ENCODE results near the gene RPL18.
"Not testable (repeated sequence)": the region's sequence is repeated elsewhere in the genome, so short reads cannot be mapped to it uniquely, and the experiment has no call there.

The RPL18 gene

DNA sequence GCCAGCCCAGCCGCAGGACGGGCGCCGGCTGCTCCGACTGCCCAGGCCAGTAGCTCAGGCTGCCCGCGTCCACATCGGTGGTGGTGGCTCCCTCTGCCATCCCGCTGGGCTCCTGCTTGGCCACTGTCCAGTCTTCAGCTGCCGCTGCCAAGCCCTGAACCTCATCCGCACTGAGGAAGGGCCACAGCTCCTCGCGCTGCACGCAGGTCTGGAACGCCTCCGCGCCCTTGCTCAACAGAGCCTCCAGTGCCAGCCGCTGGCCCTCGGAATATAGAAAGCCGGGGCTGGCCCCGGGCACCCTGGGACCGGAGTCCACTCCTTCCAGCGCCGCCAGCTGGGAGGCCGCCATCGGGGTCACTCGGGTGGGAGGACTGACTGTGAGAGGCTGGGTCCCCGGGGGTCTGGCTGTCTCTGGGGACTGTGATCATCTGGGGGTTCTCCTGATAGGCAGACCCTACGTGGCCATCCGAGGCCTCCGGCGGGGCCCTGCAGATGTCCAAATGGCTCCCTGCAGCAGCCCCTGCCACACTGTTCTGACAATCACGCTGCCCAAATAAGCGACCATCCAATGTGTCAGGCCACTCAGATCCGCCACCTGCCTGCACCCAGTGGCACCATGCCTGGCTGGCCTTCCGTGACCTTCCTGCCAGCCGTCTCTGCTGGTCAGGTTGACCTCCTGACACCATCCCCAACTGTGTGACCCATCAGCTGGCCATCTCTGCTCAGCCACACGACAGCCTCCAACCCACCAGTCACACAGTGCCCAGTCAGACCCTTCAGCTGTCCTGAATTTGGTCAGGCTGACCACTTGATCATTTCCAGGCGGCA is 5.7 kb downstream of the RPL18 start:
- DNase-seq = no peak

DNA sequence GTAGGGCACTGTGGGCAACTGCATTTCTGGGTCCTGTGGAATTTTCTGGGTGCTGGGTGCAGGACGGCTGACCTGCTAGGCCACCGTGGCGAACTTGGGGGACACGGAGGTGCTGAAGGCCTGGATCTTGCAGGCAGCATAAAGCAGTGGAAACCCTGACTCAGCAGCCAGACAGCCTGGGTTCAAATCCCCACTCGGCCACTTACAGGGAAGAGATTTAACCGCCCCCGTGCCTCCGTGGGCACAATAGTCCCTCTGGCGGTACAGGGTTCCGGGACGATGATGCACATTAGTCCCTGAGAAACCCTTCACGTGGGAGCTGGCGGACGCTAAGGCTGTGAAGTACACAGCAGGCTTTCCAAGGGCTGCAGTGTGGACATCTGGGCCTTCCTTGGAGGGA is 7.1 kb downstream of the RPL18 start:
- no peak for DNase-seq

DNA sequence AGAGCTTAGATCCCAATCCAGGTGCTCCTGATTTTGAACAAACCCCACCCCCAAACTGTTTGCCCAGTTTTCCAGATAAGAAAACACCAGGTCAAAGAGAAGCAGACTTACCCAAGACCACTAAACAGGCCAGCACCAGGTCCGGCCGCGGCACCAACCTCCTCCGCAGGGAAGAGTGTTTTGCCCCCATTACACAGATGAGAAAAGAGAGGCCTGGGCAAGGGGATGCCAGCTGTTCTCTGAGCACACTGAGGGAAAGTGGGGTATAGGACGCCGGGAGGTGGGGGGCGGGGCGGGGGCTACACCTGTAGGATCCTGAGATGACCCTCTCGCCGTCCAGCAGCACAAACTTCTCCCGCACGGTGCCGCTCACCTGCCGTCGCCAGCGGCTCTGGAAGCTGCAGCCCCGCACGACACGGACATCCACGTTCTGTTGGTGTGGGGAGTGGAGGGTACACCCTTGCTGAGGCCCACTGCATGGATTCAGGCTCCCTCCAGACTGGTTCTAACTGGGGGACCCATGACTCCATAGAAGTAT is 9.3 kb downstream of the RPL18 start:
- DNase-seq = no peak

DNA sequence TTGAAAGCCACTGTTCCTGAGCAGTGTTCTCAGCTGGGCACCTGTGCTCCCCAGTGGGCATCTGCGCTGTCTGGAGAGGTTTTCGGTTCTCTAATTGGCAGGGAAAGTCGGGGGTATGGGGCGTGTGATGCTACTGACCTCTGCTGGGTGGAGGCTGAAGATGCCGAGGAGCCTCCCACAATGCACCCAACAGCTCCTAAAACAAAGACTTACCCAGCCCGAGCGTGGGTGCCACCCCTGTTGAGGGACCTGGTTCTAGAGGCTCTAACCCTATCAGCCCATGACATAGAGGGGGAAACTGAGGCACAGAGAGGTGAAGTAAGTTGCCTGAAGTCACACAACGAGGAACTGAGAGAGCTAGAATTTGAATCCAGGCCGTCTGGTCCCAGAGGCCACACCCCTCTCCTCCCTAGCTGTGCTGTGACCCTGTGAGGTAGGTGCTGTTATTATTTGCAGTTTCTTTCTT is 10.1 kb downstream of the RPL18 start:
- no peak for DNase-seq

DNA sequence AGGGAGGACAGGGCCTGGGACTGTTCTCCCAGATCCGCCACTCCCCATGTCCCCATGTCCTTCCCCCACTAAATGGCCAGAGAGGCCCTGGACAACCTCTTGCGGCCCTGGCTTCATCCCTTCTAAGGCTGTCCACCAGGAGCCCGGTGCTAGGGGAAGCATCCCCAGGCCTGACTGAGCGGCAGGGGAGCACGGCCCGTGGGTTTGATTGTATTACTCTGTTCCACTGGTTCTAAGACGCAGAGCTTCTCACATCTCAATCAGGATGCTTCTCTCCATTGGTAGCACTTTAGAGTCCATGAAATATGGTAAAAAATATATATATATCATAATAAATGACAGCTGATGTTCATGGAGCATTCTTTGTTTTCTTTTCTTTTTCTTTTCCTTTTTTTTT is 11.6 kb downstream of the RPL18 start:
- no peak for DNase-seq

DNA sequence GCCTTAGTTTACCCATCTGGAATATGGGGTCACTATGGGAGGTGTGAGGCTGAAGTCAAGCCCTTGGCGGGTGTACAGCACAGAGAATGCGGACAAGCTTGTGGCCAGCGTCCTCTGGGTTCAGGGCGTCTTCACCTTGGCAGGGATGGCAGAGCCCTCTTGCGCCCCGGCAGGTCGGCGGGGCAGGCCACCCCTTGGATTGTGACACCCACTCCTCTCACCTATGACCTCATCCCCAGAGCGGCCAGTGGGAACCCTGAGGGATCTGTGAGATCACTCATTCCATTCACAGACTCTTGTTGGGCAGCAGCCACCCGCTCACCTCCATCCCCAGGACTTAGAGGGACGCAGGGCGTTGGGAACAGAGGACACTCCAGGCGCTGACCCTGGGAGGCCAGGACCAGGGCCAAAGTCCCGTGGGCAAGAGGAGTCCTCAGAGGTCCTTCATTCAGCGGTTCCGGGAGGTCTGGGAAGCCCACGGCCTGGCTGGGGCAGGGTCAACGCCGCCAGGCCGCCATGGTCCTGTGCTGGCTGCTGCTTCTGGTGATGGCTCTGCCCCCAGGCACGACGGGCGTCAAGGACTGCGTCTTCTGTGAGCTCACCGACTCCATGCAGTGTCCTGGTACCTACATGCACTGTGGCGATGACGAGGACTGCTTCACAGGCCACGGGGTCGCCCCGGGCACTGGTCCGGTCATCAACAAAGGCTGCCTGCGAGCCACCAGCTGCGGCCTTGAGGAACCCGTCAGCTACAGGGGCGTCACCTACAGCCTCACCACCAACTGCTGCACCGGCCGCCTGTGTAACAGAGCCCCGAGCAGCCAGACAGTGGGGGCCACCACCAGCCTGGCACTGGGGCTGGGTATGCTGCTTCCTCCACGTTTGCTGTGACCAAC is 12.3 kb downstream of the RPL18 start, which contains the start of gene SPACA4:
Gene SPACA4 (plus strand): TSS at position 280 of the 896 bp plus-strand sequence. CDS start 237 bp downstream, at position 517.
- DNase-seq = no peak

DNA sequence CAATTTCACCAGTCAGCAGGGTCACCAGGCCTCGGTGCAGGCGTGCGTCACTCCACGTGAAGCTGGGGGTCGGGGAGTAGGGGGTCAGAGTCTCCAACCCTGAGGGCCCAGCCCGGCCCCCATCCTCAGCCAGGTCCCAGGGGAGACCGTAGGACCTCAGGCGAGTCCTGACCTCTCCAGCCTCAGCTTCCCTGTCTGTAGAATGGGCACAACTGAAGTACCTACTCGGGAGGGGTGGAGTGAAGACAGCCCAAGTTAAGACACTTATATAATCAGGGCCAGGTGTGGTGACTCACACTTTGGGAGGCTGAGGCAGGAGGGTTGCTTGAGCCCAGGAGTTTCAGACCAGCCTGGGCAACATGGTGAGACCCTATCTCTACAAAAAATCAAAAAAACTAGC is 15.1 kb downstream of the RPL18 start:
- no peak for DNase-seq

DNA sequence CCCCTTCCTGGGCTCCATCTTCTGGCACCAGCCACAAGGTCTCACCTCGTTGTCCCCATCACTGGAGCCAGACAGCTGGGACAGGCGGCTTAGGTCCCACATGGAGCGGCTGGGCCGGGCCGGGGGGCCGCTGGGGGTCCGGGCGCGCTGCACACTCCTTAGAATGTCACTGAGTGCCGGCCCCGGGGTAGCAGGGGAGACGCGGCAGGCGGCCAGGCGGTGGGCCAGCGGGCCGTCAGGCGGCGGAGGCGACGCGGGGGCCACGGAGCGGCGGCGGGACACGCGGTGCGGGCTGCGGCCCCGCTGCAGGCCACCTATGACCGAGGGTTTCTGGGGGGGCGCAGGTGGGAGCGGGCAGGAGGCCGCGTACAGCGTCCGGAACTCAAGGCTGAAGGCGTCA is 15.5 kb downstream of the RPL18 start:
- no peak for DNase-seq

DNA sequence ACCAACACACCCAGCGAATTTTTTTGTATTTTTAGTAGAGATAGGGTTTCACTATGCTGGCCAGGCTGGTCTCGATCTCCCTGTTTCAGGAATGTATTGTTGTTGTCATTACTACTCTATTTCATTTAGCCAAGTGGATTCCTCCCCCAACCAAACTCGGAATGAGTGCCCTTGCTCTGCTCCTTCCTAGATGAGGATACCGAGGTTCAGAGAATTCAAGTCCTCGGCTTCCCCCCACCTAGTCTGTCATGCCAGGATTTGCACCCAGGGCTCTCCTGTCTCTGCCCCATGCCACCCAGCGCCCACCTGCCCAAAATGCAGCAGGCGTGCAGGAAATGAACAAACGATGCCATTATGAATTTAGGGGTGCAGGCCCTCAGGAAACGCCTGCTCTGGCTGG is 16.0 kb downstream of the RPL18 start:
- no peak for DNase-seq

DNA sequence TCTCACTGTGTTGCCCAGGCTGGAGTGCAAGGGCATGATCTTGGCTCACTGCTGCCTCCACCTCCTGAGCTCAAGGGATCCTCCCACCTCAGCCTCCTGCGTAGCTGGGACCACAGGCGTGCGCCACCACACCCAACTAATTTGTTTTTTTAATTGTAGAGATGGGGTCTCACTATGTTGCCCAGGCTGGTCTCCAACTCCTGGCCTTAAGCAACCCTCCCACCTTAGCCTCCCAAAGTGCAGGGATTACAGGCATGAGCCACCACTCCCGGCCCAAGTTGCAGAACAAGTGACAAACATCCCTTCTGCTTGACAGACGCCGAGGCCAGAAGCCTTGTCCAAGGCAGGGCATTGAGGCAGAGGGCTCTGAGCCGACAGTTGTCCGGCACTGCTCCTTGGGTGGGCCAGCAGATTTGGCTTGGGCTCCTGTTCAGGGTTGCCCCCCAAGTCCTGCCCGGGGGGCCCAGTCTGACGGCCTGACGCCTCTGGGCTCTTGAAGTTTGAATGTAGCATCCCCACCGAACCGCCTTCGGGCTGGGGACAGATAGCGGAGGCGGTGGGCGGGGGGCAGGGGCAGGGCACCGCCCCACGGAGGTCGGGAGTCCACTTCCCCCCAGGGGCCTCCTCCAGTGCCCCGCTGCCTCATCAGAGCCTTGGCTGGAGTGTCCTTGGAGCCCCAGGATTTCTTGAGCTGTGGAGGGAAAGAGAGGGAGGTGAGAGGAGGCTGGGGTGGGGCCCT is 18.1 kb downstream of the RPL18 start:
- DNase-seq = no peak

DNA sequence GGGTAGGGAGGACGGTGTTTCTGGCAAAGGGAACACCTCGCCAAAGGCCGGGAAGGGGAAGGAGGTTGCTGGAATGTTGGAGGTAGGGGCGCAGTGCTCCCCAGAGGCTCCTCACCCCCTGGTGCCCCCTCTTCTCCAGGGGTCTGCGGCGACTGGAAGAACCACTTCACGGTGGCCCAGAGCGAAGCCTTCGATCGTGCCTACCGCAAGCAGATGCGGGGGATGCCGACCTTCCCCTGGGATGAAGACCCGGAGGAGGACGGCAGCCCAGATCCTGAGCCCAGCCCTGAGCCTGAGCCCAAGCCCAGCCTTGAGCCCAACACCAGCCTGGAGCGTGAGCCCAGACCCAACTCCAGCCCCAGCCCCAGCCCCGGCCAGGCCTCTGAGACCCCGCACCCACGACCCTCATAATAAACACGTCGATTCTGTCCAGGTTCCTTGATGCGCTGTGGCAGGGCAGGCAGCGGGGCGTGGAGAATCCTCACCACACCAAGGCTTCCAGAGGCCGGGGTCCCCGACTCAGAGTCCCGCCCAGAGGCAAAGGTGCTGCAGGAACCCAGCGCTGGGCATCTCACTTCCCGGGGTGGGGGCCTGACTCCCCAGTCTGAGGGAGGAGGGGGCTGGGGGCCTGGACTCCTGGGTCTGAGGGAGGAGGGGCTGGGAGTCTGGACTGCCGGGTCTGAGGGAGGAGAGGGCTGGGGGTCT is 19.8 kb downstream of the RPL18 start:
- no peak for DNase-seq

DNA sequence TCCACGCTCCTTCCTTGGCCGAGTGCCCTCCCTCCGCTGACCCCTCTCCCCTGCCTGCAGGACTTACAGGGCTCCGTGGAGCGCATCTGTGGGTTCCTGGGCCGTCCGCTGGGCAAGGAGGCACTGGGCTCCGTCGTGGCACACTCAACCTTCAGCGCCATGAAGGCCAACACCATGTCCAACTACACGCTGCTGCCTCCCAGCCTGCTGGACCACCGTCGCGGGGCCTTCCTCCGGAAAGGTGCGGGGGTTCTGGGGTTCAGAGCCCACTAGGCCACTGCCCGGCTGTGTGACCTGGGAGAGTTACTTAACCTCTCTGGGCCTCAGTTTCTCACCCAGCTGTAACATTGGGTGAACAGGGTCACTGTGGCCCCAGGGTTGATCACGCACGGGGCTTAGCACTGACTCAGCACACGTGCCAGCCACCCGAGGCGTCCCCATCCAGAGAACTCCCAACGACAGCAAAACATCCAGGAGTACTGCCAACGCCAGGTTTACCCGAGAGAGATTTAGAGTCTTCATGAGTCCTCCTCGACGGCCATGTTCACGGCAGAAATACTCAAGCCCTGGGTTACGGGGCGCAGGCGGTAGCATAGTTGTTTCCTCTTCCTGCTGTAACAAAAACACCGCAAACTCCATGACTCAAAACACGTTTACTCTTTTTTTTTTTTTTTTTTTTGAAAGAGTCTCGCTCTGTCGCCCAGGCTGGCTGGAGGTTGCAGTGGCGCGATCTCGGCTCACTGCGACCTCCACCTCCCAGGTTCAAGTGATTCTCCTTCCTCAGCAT is 22.1 kb downstream of the RPL18 start:
- no peak for DNase-seq

DNA sequence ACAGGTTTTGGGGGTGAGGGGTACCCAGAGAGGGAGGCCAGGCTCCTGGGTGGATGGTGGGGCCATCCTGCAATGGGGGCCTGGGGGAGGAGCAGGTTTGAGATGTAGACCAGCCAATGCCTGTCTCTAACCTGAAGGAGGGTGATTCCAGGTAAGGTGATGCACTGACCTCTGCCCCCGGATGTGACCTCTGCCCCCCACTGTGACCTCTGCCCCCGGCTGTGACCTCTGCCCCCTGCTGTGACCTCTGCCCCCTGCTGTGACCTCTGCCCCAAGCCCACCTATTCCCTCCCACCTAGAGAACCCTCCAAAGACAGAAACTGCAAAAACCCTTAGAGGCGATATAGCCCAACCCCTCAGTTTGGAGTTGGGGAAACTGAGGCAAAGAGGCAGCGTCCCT is 22.7 kb downstream of the RPL18 start:
- no peak for DNase-seq

DNA sequence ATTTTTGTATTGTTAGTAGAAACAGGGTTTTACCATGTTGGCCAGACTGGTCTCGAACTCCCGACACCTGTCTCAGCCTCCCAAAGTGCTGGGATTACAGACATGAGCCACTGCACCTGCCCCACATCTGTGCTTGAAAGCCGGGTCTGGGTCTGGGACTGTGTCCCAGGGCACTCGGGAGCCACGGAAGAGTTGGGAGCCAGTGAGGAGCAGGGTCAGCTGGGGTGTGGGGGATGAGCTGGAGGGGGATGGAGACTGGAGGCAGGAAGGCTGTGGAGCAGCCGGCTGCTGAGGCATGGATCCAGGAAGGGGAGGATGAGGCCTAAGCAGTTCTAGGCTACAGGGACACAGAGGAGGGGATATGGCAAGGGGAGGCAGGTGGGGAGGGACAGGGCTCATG is 23.1 kb downstream of the RPL18 start:
- no peak for DNase-seq

DNA sequence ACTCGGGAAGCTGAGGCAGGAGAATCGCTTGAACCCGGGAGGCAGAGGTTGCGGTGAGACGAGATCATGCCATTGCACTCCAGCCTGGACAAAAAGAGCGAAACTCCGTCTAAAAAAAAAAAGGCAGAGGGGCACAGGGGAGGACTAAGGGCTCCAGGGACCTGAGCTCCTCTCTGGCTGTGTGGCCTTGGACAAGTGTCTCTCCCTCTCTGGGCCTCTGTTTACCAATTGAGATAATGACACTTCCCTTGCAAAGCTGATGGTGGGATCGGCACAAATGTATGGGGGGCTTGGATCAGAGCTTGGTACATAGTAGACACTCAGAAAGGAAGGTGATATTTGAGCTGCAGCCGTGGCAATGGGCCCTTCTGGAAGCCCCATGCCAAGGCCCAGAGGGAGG is 23.8 kb downstream of the RPL18 start:
- no peak for DNase-seq

DNA sequence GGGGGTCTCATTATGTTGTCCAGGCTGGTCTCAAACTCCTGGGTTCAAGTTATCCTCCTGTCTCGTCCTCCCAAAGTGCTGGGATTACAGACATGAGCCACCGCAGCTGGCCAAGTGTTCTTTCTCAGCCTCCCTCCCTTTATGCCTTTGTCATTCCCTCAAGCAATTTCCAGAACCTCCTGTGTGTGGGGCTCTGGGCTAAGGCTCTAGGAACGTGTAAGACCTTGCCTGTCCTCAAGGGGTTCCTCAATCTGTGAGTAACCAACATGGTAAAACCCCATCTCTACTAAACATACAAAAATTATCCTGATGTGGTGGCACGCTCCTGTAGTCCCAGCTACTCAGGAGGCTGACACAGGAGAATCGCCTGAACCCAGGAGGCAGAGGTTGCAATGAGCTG is 28.0 kb downstream of the RPL18 start:
- no peak for DNase-seq

DNA sequence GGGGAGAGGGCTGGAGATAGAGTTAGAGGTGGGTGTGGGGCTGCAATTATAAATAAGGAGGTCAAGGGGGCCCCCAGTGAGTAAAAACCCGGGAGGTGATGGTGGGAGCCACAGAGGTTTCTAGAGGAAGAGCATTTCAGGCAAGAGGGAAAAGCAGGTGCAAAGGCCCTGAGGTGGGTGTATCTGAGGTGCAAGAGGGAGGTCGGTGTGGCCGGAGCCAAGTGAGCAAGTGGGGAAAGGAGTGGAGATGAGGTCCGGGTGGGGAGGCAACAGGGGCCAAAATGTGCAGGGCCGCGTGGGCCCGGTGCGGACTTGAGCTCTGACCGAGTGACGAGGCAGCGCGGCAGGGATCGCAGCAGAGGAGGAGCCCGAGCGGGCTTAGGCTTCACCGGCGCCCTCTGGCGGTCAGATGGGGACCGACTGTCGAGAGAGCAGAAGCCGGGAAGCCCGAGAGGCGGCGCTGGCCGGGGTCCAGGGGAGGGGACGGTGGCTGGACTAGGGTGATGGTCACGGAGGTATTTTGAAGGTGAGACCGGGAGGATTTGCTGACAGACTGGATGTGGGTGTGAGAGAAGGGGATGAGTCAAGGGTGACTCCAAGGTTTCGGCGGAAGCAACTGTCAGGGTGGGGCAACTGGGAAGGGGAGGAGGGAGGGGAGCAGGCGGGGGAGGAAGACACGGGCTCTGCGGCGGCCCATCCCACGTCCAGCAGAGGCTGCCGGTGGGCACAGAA is 30.1 kb downstream of the RPL18 start:
- peak; percentile 86 for DNase-seq

DNA sequence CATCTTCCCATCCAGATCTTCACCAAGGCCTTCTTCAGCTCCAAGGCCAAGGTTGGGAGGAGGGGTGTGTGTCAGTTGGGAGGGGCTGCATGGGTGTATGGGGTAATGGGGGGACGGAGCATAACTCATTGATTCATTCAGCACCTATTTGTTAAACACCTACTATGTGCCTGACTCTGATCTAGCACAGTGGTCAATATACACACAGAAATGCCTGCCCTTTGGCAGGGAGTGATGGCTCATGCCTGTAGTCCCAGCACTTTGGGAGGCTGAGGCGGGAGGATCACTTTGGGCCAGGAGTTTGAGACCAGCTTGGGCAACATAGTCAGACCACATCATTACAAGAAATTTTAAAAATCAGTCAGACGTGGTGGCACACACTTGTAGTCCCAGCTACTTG is 31.6 kb downstream of the RPL18 start:
- no peak for DNase-seq

DNA sequence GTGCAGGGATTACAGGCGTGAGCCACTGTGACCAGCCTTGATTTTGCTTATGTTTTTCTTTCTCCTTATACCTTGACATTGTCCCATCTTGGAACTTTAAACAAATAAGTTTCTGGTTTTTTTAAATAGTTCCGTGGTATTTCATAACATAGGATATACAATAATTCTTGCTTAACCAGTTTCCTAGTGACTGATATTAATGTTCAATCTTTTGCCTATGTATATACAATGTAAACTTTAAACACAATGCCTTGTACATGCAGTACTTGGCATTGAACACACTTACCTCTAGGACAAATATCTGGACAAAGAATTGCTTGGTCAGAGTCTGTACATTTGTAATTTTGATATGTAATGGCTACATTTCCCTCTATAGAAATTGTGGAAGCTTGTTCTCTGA is 36.8 kb downstream of the RPL18 start:
- no peak for DNase-seq

DNA sequence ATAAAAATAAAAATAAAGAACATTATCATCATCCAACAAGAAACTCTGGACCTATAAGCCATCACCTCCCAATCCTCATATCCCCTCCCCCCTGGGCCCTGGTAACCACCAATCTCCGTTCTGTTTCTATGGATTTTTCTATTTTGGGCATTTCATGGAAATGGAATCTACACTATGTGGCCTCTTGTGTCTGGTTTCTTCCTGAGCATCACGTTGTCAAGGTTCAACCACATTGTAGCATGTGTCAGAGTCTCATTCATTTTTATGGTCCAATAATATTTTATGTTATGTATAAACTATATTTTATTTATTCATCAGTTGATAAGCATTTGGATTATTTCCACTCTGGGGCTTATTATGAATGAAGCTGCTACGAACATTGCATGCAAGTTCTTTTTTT is 40.1 kb downstream of the RPL18 start:
- no peak for DNase-seq

DNA sequence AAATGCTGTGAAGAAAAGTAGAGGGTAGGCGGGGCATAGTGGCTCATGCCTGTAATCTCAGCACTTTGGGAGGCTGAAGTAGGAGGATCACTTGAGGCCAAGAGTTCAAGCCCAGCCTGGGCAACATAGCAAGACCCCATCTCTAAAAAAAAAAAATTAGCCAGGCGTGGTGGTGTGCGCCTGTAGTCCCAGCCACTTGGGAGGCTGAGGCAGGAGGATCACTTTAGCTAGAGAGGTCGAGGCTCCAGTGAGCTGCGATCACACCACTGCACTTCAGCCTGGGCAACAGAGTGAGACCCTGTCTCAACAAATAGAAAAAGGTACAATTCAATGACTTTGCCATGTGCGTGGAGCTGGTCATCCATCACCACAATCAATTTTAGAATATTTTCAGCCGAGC is 41.1 kb downstream of the RPL18 start:
- not testable (repeated sequence) for DNase-seq

All from left hindlimb (tissue), 1 donor.